ENCODE measurements around the gene ATXN10.

ATXN10 gene

GRCh38 chr22:45722006-45722405 is 50.4 kb downstream of the ATXN10 start:
- FAIRE-seq (no peak), DNase-seq (ENCODE audit: insufficient read length, low spot score) (no peak)
- TF ChIP-seq, protein P1, sequence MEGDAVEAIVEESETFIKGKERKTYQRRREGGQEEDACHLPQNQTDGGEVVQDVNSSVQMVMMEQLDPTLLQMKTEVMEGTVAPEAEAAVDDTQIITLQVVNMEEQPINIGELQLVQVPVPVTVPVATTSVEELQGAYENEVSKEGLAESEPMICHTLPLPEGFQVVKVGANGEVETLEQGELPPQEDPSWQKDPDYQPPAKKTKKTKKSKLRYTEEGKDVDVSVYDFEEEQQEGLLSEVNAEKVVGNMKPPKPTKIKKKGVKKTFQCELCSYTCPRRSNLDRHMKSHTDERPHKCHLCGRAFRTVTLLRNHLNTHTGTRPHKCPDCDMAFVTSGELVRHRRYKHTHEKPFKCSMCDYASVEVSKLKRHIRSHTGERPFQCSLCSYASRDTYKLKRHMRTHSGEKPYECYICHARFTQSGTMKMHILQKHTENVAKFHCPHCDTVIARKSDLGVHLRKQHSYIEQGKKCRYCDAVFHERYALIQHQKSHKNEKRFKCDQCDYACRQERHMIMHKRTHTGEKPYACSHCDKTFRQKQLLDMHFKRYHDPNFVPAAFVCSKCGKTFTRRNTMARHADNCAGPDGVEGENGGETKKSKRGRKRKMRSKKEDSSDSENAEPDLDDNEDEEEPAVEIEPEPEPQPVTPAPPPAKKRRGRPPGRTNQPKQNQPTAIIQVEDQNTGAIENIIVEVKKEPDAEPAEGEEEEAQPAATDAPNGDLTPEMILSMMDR (IDR thresholded peaks at IDR 0.05; ENCODE audit: insufficient read depth, missing control alignments) = no peak

GRCh38 chr22:45726081-45726480 is 54.4 kb downstream of the ATXN10 start:
- TF ChIP-seq, protein P1 (IDR thresholded peaks at IDR 0.05; ENCODE audit: insufficient read depth, missing control alignments) = no peak
- DNase-seq (ENCODE audit: insufficient read length, low spot score) (no peak), FAIRE-seq (no peak)

DNA sequence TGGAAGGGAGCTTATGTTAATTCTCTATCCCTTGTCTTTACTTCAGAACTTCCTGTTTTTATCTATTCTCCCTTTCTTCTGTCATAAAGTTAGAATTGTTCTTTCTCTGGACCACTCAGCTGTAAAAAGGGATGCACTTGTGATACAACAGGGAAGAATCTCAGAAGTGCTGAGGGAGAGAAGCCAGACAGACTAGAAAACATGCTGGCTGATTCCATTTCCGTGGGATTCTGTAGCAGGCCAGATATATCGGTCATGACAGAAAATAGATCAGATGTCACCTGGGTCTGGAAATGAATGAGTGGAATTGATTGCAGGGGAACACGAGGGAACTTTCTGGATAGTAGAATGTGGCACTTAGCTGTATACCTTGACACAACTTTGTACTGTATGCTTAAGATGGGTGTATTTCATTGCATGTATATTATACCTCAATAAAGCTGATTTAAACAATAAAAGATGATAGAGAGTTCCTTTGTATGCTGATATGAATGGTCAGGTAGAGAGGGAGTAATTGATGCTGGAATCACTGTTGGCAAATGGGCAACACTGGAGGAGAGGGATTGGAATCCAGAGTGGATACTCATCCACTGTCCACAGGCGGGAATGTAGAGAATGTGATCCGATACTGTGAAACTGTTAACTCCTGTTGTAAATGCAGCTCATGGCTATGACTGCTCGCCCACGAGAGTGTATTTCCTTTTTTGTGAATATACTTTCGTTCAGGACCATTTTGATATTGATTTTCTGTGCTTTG is 59.6 kb downstream of the ATXN10 start:
- TF ChIP-seq, protein P1 (IDR thresholded peaks at IDR 0.05; ENCODE audit: insufficient read depth, missing control alignments) = no peak
- DNase-seq (ENCODE audit: insufficient read length, low spot score) (no peak), FAIRE-seq (no peak)

GRCh38 chr22:45731798-45732495 is 60.3 kb downstream of the ATXN10 start:
- TF ChIP-seq, protein P1 (IDR thresholded peaks at IDR 0.05; ENCODE audit: insufficient read depth, missing control alignments) = peak; percentile 51
- no peak for FAIRE-seq
- no peak for DNase-seq (ENCODE audit: insufficient read length, low spot score)

- no peak for FAIRE-seq
- no peak for DNase-seq (ENCODE audit: insufficient read length, low spot score)
- TF ChIP-seq, protein P1 (IDR thresholded peaks at IDR 0.05; ENCODE audit: insufficient read depth, missing control alignments) = no peak
Measured at GRCh38 chr22:45735273-45735672, 63.6 kb downstream of the ATXN10 start.

- FAIRE-seq (no peak), DNase-seq (ENCODE audit: insufficient read length, low spot score) (no peak)
- TF ChIP-seq, protein P1 (IDR thresholded peaks at IDR 0.05; ENCODE audit: insufficient read depth, missing control alignments) = no peak
Measured at GRCh38 chr22:45738206-45738605, 66.6 kb downstream of the ATXN10 start.

DNA sequence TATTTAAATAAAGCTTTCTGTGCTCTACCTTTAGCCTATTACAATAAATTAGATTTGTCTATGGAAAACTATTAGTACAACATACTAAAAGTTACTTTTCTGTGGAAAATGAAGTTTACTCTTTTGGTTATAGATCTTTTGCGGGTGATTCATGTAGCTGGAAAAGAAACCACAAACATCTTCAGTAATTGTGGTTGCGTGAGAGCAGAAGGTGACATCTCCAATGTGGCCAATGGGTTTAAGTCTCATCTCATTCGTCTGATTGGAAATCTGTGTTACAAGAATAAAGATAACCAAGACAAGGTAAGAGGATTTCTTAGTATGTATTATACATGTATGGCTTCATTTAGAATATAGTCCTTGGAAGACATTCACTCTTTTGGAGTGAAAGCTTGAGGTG is 68.6 kb downstream of the ATXN10 start:
- no peak for DNase-seq (ENCODE audit: insufficient read length, low spot score)
- TF ChIP-seq, protein P1 (IDR thresholded peaks at IDR 0.05; ENCODE audit: insufficient read depth, missing control alignments) = no peak
- FAIRE-seq = no peak

Data from D721Med (cell line).